Pancreas (tissue), 10 donors: ENCODE data around the gene CNN1. TPM values are rescaled to one million over a fixed set of nuclear protein-coding genes. Genes with fewer than 3 reads are reported as not detected.

Experiments
- ATAC-seq, 4 donors: fragments of 200-7000 bp; cut with Tn5 transposase; one replicate each; pipeline versions ENCODE4 v1.8.0 to v1.9.1; 2020; ENCODE audit warnings: mild to moderate bottlenecking in 4 of 4, moderate library complexity in 4 of 4
- DNase-seq, 6 donors: peaks; one replicate each; pipeline ENCODE4 v3.0.0-alpha.2; 2020
- FAIRE-seq: peaks from 2 replicates; lab custom pipeline; 2012; peaks lifted over from hg19 to GRCh38; lab: Jason Lieb, UNC
- H3K27ac ChIP-seq, 4 donors: fragments of 200-600 bp; sonication (generic); 1 replicate in 3 of 4; 2 replicates in 1 of 4; pipeline versions ENCODE4 v1.5.0 to v1.8.0; 2020
- H3K27me3 ChIP-seq, 4 donors: fragments of 200-600 bp; one replicate each; pipeline ENCODE4 v1.8.0; 2021
- H3K36me3 ChIP-seq, 3 donors: fragments of 200-600 bp; sonication (generic) in 1 of 3; one replicate each; pipeline versions ENCODE4 v1.5.0 to v1.8.0; 2020 to 2021
- H3K4me1 ChIP-seq, 3 donors: fragments of 200-600 bp; one replicate each; pipeline ENCODE4 v1.8.0; 2021
- H3K4me3 ChIP-seq, 4 donors: fragments of 200-600 bp; sonication (generic) in 2 of 4; one replicate each; pipeline versions ENCODE4 v1.5.0 to v1.8.0; 2020 to 2021
- H3K9me3 ChIP-seq, 4 donors: fragments of 200-600 bp; one replicate each; pipeline ENCODE4 v1.8.0; 2021
- WGBS, 2 donors: extraction: QIAGEN DNeasy Blood & Tissue Kit; methylation state at CpG; one replicate each; pipeline ENCODE4 v1.1.7; 2013; 5-methylcytosine and 5-hydroxymethylcytosine counted together
- intact Hi-C, 3 donors: fragments of 100-400 bp; cut with DNase I; formaldehyde crosslinking; loops; one replicate each; pipeline versions ENCODE4 v1.11.1 to v1.14.2; 2022
- polyA plus RNA-seq, 2 donors: library from polyadenylated mRNA; stranded (reverse); fragments of 200-250 nt; gene quantifications; one replicate each; pipeline ENCODE4 v1.2.3, GENCODE V29; 2013
- total RNA-seq, 6 donors: library from RNA; stranded (reverse); fragmentation: NEBNext Ultra II Directional in 4 of 6; extraction: Animal tissue kit (Norgen Biotek cat#: 25700) in 4 of 6; gene quantifications; one replicate each; pipeline versions ENCODE4 v1.2.1 to v1.2.4, GENCODE V29; 2021 to 2023
- TF ChIP-seq, protein P1 (sequence below), 4 donors: fragments of 200-600 bp; sonication (generic) in 3 of 4; IDR thresholded peaks; one replicate each; pipeline versions ENCODE4 v1.5.0 to v1.8.0; 2021; ENCODE audit warnings: antibody characterized with exemption in 4 of 4
- donor health status: healthy with polysubstance abuse.
- donor health status: DM: no; HTN: no; CAD: no; lungs with moderate emphysema.
- donor health status: DM: no; HTN: no; CAD: no.
- donor health status: control.
- donor health status: control.
- donor health status: Bipolar disorder and iron deficiency.
- donor health status: DM: yes; HTN: yes; CAD: no.
- donor health status: DM: no; HTN: no; CAD: no.
- donor health status: DM: no; HTN: no; CAD: no.
- donor health status: DM: yes; HTN: yes; CAD: no.

Gene CNN1
- total and polyA plus RNA-seq, 8 donors: 0.43 to 38.8 (median 3.0) TPM

GRCh38 chr19:11552666-11553372 is 14.2 kb downstream of the CNN1 start:
- H3K27me3 ChIP-seq: no peaks in the 10 kb centered on the region
- H3K4me3 ChIP-seq: no peak overlapping the region
- TF ChIP-seq, protein P1, sequence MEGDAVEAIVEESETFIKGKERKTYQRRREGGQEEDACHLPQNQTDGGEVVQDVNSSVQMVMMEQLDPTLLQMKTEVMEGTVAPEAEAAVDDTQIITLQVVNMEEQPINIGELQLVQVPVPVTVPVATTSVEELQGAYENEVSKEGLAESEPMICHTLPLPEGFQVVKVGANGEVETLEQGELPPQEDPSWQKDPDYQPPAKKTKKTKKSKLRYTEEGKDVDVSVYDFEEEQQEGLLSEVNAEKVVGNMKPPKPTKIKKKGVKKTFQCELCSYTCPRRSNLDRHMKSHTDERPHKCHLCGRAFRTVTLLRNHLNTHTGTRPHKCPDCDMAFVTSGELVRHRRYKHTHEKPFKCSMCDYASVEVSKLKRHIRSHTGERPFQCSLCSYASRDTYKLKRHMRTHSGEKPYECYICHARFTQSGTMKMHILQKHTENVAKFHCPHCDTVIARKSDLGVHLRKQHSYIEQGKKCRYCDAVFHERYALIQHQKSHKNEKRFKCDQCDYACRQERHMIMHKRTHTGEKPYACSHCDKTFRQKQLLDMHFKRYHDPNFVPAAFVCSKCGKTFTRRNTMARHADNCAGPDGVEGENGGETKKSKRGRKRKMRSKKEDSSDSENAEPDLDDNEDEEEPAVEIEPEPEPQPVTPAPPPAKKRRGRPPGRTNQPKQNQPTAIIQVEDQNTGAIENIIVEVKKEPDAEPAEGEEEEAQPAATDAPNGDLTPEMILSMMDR (IDR thresholded peaks at IDR 0.05): no peak
- no peak for ATAC-seq
- H3K9me3 ChIP-seq: no peaks in the 10 kb centered on the region
- peaks cover 0 to 11% (median 0%) of the 10 kb centered on the region in 3 donors for H3K36me3 ChIP-seq
- H3K4me1 ChIP-seq: peaks cover 0 to 2% (median 0%) of the 10 kb centered on the region in 3 donors
- intact Hi-C loops: no loop called here
- FAIRE-seq: no peak
- no peak for DNase-seq
- no peak overlapping the region for H3K27ac ChIP-seq
- 84 to 85% methylated on average over 16 to 20 of the region's 20 CpGs for WGBS, 2 donors

- Histone ChIP-seq H3K36me3 (peaks cover 0 to 11% (median 0%) of the 10 kb centered on the region in 3 donors), H3K27ac (no peak overlapping the region), H3K4me3 (no peak overlapping the region), H3K27me3 (no peaks in the 10 kb centered on the region), H3K4me1 (peaks cover 0 to 6% (median 5%) of the 10 kb centered on the region in 3 donors), H3K9me3 (no peaks in the 10 kb centered on the region)
- no peak for ATAC-seq
- DNase-seq: no peak
- intact Hi-C loops: no loop called here
- no peak for FAIRE-seq
- TF ChIP-seq, protein P1 (IDR thresholded peaks at IDR 0.05): no peak
- WGBS, 2 donors: 88 to 92% methylated on average over 12 of the region's 12 CpGs
Measured at GRCh38 chr19:11554160-11554559, 15.5 kb downstream of the CNN1 start.

DNA sequence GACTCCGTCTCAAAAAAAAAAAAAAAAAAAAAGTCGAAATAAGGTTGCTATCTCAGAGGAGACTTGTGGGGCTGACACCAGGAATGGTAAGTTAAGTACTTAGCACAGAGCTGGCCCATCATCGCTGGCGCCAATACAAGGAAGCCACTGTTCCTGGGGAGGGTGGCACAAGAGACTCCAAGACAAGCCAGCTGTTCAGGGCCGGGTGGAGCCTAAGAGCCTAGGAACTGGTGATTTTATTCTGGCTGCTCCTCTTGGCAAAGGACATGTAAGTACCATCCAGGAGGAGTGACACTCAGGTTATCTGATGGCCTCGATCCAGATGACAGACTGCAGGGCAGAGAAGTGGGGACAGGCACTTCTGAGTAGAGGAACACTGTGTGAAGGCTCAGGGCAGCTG is 16.6 kb downstream of the CNN1 start:
- 84 to 89% methylated on average over 6 of the region's 6 CpGs for WGBS, 2 donors
- H3K4me1 ChIP-seq: peaks cover 0 to 10% (median 6%) of the 10 kb centered on the region in 3 donors
- no peak overlapping the region for H3K27ac ChIP-seq
- no peak overlapping the region for H3K4me3 ChIP-seq
- FAIRE-seq (no peak), ATAC-seq (no peak), DNase-seq (no peak)
- TF ChIP-seq, protein P1 (IDR thresholded peaks at IDR 0.05): no peak
- H3K27me3 ChIP-seq: no peaks in the 10 kb centered on the region
- peaks cover 0 to 11% (median 0%) of the 10 kb centered on the region in 3 donors for H3K36me3 ChIP-seq
- intact Hi-C loops: no loop called here
- H3K9me3 ChIP-seq: no peaks in the 10 kb centered on the region

DNA sequence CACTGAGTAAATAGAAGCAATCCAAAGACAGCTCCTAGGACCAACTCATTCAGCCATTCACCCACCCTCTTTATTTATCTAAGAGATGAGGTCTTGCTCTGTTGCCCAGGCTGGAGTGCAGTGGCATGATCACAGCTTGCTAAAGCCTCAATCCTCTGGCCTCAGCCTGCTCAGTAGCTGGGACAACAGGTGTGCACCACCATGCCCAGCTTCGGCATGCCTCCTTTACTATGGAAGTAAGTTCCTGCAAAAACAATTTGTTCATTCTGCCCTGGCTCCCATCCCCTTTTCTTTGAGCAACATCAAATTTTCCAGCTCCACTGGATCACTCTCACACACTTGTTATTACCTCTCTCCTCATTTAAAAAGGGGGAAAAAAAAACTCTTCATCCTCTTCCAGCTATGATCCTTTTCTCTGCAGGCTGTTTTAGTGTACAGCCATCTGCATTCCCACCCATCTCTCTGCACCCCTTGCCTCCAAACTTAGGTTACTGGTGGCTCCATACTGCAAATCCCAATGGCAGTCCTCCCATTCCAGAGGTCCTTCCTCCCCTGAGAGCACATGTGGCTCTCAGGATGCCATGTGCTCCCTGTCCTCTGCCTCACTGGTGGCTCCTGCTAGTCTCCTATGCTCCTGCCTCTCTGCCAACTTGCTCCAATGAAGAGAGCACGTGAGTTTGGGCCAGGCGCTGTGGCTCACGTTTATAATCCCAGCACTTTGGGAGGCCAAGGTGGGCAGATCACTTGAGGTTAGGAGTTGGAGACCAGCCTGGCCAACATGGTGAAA is 18.2 kb downstream of the CNN1 start:
- 72 to 73% methylated on average over 4 of the region's 4 CpGs for WGBS, 2 donors

More for the DNA sequence above, 18.2 kb downstream of the CNN1 start:
- no peak for DNase-seq
- no peak overlapping the region for H3K27ac ChIP-seq
- H3K4me3 ChIP-seq: no peak overlapping the region
- H3K36me3 ChIP-seq: peaks cover 0 to 11% (median 0%) of the 10 kb centered on the region in 3 donors
- intact Hi-C loops: no loop called here
- peaks cover 0 to 13% (median 6%) of the 10 kb centered on the region in 3 donors for H3K4me1 ChIP-seq
- H3K9me3 ChIP-seq: no peaks in the 10 kb centered on the region
- H3K27me3 ChIP-seq: no peaks in the 10 kb centered on the region
- no peak for FAIRE-seq
- no peak for ATAC-seq
- TF ChIP-seq, protein P1 (IDR thresholded peaks at IDR 0.05): no peak
